Gastrocnemius medialis (tissue), 4 donors: ENCODE results near the gene NCAPD2. TPM values are rescaled to one million over a fixed set of nuclear protein-coding genes. Genes with fewer than 3 reads are reported as not detected.

Source experiments
- ATAC-seq, 2 donors: fragments of 150-250 bp; one replicate each; pipeline ENCODE4 v1.9.1; 2016
- DNase-seq, 2 donors: peaks; one replicate each; pipeline ENCODE4 v3.0.0-alpha.2; 2019
- H3K27ac ChIP-seq, 4 donors: fragments of 200-600 bp; sonication (generic); 1 replicate in 1 of 4; 2 replicates in 3 of 4; pipeline ENCODE4 v1.5.1; 2016 to 2018; ENCODE audit warnings: mild to moderate bottlenecking in 2 of 4, moderate library complexity in 1 of 4
- H3K27me3 ChIP-seq, 3 donors: fragments of 200-600 bp; sonication (generic) in 2 of 3; 1 replicate in 1 of 3; 2 replicates in 2 of 3; pipeline versions ENCODE4 v1.5.1 to v1.6.0; 2016 to 2019; ENCODE audit warnings: mild to moderate bottlenecking in 1 of 3, moderate library complexity in 1 of 3
- H3K36me3 ChIP-seq, 2 donors: fragments of 200-600 bp; sonication (generic) in 1 of 2; one replicate each; pipeline ENCODE4 v1.5.1; 2017 to 2018
- H3K4me1 ChIP-seq, 2 donors: fragments of 200-600 bp; sonication (generic) in 1 of 2; one replicate each; pipeline ENCODE4 v1.5.1; 2016 to 2017; ENCODE audit warnings: mild to moderate bottlenecking in 2 of 2
- H3K4me3 ChIP-seq, 4 donors: fragments of 200-600 bp; sonication (generic) in 3 of 4; 1 replicate in 1 of 4; 2 replicates in 3 of 4; pipeline ENCODE4 v1.5.1; 2016 to 2019; ENCODE audit warnings: mild to moderate bottlenecking in 2 of 4
- H3K9me3 ChIP-seq, 3 donors: fragments of 200-600 bp; sonication (generic) in 2 of 3; 1 replicate in 1 of 3; 2 replicates in 2 of 3; pipeline ENCODE4 v1.5.1; 2016 to 2019
- CTCF ChIP-seq, 5 experiments: fragments of 450-650 bp in 3 of 5; fragments of 200-600 bp in 2 of 5; sonication (generic) in 2 of 5; IDR thresholded peaks in 4 of 5; conservative IDR thresholded peaks in 1 of 5; 1 replicate in 4 of 5; 2 replicates in 1 of 5; pipeline ENCODE4 v1.5.1; 2016 to 2019; ENCODE audit warnings: antibody characterized with exemption in 5 of 5, mild to moderate bottlenecking in 3 of 5, moderate library complexity in 3 of 5
- POLR2A ChIP-seq, 2 donors: fragments of 450-650 bp; IDR thresholded peaks; one replicate each; pipeline ENCODE4 v1.6.1; 2017; ENCODE audit warnings: antibody characterized with exemption in 2 of 2, mild to moderate bottlenecking in 2 of 2, moderate library complexity in 2 of 2
- in situ Hi-C, 4 donors: fragments of 200-750 bp; cut with MboI; loops; one replicate each; pipeline versions ENCODE4 v1.15.0 to v1.8.0; 2017; ENCODE audit warnings: low sequenced_read_pairs in 4 of 4
- intact Hi-C: fragments of 100-400 bp; cut with DNase I; formaldehyde crosslinking; loops from one replicate; pipeline ENCODE4 v1.15.1; 2023; ENCODE audit warnings: low total_unique reads
- total RNA-seq, 4 donors: library from RNA; depleted of rRNA; stranded (reverse); fragments of >200 nt; gene quantifications; one replicate each; pipeline versions ENCODE4 v1.1.0 to v1.2.3, GENCODE V29; 2016

NCAPD2 gene
- total RNA-seq, result 100 to 1,000 TPM in 1 of 4 donors, 10 to 100 TPM in 3; 12.3 to 250 (median 13.3) TPM

GRCh38 chr12:6493497-6494257 lies at the start of gene NCAPD2:
Gene NCAPD2 (plus strand): TSS chr12:6494102. CDS start chr12:6495099, 997 bp downstream.
- H3K4me3 ChIP-seq, result peak within 1 kb of the TSS; percentile 81 to 99 (median 88)
- in situ Hi-C loops (loop anchor here in 1 of 4 donors (5.0 kb wide), 1 partner anchor 39 kb away; the partner anchor contains the start of gene GAPDH), intact Hi-C loops (loop anchor here (1.0 to 10.0 kb wide), 4 partner anchors 22 to 191 kb away; partner anchors contain the start of genes GAPDH and ZNF384)
- ATAC-seq, result peak; percentile 90 to 92
- TF ChIP-seq CTCF (IDR thresholded peaks at IDR 0.05 in 4 of 5, conservative IDR thresholded peaks at IDR 0.05 in 1 of 5), result peak; percentile 54 to 79 (median 60)
- peak; percentile 65 to 89 for TF ChIP-seq POLR2A (IDR thresholded peaks at IDR 0.05)
- H3K36me3 ChIP-seq, result peaks cover 4 to 41% of the 10 kb centered on the region in 2 donors
- no peaks in the 10 kb centered on the region for H3K9me3 ChIP-seq
- peak within 1 kb of the TSS; percentile 93 to 100 (median 98) for H3K27ac ChIP-seq
- peaks cover 21 to 27% of the 10 kb centered on the region in 2 donors for H3K4me1 ChIP-seq
- peak; percentile 94 to 95 for DNase-seq
- no peaks in the 10 kb centered on the region for H3K27me3 ChIP-seq

- no peaks in the 10 kb centered on the region for H3K9me3 ChIP-seq
- no peaks in the 10 kb centered on the region for H3K4me1 ChIP-seq
- H3K27me3 ChIP-seq, result no peaks in the 10 kb centered on the region
- H3K36me3 ChIP-seq, result no peaks in the 10 kb centered on the region
- TF ChIP-seq CTCF (IDR thresholded peaks at IDR 0.05 in 4 of 5, conservative IDR thresholded peaks at IDR 0.05 in 1 of 5), result no peak
- no peak for TF ChIP-seq POLR2A (IDR thresholded peaks at IDR 0.05)
- in situ Hi-C loops (no loop called here), intact Hi-C loops (no loop called here)
- H3K4me3 ChIP-seq, result no peak within 1 kb of the TSS
- no peak for ATAC-seq
- no peak for DNase-seq
- no peak within 1 kb of the TSS for H3K27ac ChIP-seq
Measured at GRCh38 chr12:6444704-6445688, 48.9 kb upstream of the NCAPD2 start, which contains the start of gene CD27. Gene CD27 (plus strand): TSS chr12:6444955. CDS start chr12:6445096, 141 bp downstream.

GRCh38 chr12:6450091-6450868 lies 43.6 kb upstream of the NCAPD2 start:
- H3K36me3 ChIP-seq, result peaks cover 0 to 12% of the 10 kb centered on the region in 2 donors

More at GRCh38 chr12:6450091-6450868, 43.6 kb upstream of the NCAPD2 start:
- no peak for TF ChIP-seq POLR2A (IDR thresholded peaks at IDR 0.05)
- TF ChIP-seq CTCF (IDR thresholded peaks at IDR 0.05 in 4 of 5, conservative IDR thresholded peaks at IDR 0.05 in 1 of 5), result no peak
- DNase-seq, result no peak
- H3K4me3 ChIP-seq, result peak overlapping the region in 2 of 4 donors; percentile 82 to 86
- H3K9me3 ChIP-seq, result no peaks in the 10 kb centered on the region
- no peak for ATAC-seq
- intact Hi-C loops, result loop anchor here (5.0 kb wide), 1 partner anchor 108 kb away; the partner anchor contains the start of gene TNFRSF1A
- H3K27ac ChIP-seq, result peak overlapping the region; percentile 96 to 99 (median 98)
- peaks cover 18% of the 10 kb centered on the region in 2 donors for H3K4me1 ChIP-seq
- H3K27me3 ChIP-seq, result no peaks in the 10 kb centered on the region
- in situ Hi-C loops, result loop anchor here in 1 of 4 donors (25.0 kb wide), 1 partner anchor 113 kb away; the partner anchor contains the start of gene TNFRSF1A
